HepG2 (cell line): Measurements from ENCODE around the gene KIN. TPM values are rescaled to one million over a fixed set of nuclear protein-coding genes. Genes with fewer than 3 reads are reported as not detected.
"Not testable (repeated sequence)": the region's sequence is repeated elsewhere in the genome, so short reads cannot be mapped to it uniquely, and the experiment has no call there.

ENCODE experiments used
- ATAC-seq: fragments of 200-7000 bp; cut with Tn5 transposase; 3 replicates; pipeline ENCODE4 v1.9.1; 2020; ENCODE audit warnings: mild to moderate bottlenecking, moderate library complexity
- BruUV-seq: library from RNA; stranded (reverse); fragments of 400-500 nt; replicated peaks from 2 replicates; lab custom pipeline; 2021; lab: Mats Ljungman, UMichigan
- CTCF ChIA-PET: fragments of 300-600 bp; formaldehyde crosslinking; extraction: SDS; loops from one replicate; lab custom pipeline; 2021; ENCODE audit warnings: low total read pairs, inconsistent platforms, low intra/inter-chr PET ratio; lab: Yijun Ruan, JAX
- POLR2A ChIA-PET: fragments of 350-600 bp; sonication (Branson Sonifier 250); formaldehyde crosslinking; loops from one replicate; lab custom pipeline; 2020; ENCODE audit warnings: antibody characterized with exemption, inconsistent platforms; lab: Yijun Ruan, JAX
- DNase-seq: peaks from one replicate; pipeline ENCODE4 v3.0.0-alpha.2; 2015; ENCODE audit warnings: low spot score
- FAIRE-seq: peaks from 3 replicates; lab custom pipeline; 2011; peaks lifted over from hg19 to GRCh38; lab: Jason Lieb, UNC
- H2AFZ ChIP-seq: one replicate; pipeline ENCODE4 v1.6.1; 2011; ENCODE audit warnings: low read length, inconsistent platforms
- H3K27ac ChIP-seq: fragments of 300-600 bp; 3 replicates; pipeline ENCODE4 v1.8.0; 2011; ENCODE audit warnings: mixed run types, mild to moderate bottlenecking, mixed read lengths, low read length, inconsistent platforms; ENCODE audit not compliant: insufficient read depth; ENCODE audit errors: extremely low read length
- H3K27me3 ChIP-seq, 2 experiments: fragments of 200-600 bp in 1 of 2; 2 replicates in 1 of 2; 3 replicates in 1 of 2; pipeline versions ENCODE4 v1.6.0 to v1.8.0; 2011; ENCODE audit warnings: low read length in 2 of 2, mild to moderate bottlenecking in 2 of 2, moderate library complexity in 2 of 2, inconsistent platforms in 1 of 2; ENCODE audit not compliant: insufficient read depth in 2 of 2, control insufficient read depth in 1 of 2
- H3K36me3 ChIP-seq, 2 experiments: fragments of 200-600 bp in 1 of 2; replicated peaks in 1 of 2; 2 replicates in 1 of 2; 3 replicates in 1 of 2; pipeline versions ENCODE4 v1.5.1 to v1.8.0; 2011; ENCODE audit warnings: low read length in 2 of 2, inconsistent platforms in 1 of 2; ENCODE audit not compliant: insufficient read depth in 2 of 2, control insufficient read depth in 1 of 2
- H3K4me1 ChIP-seq: 2 replicates; pipeline ENCODE4 v1.5.1; 2012; ENCODE audit warnings: low read length, inconsistent platforms; ENCODE audit not compliant: insufficient read depth
- H3K4me2 ChIP-seq: 2 replicates; pipeline ENCODE4 v1.6.0; 2011; ENCODE audit warnings: low read depth, low read length, inconsistent platforms
- H3K4me3 ChIP-seq, 3 experiments: fragments of 200-600 bp in 1 of 3; sonication (generic), shearing (Covaris generic) in 1 of 3; replicated peaks in 1 of 3; 2 replicates each; pipeline ENCODE4 v1.5.1; 2011 to 2016; ENCODE audit warnings: low read length in 3 of 3, inconsistent platforms in 2 of 3, low read depth in 2 of 3, mild to moderate bottlenecking in 2 of 3, control low read depth in 1 of 3, mixed read lengths in 1 of 3; ENCODE audit not compliant: insufficient read depth in 1 of 3
- H3K79me2 ChIP-seq: one replicate; pipeline ENCODE4 v1.6.1; 2011; ENCODE audit warnings: low read length, inconsistent platforms; ENCODE audit not compliant: insufficient read depth
- H3K9ac ChIP-seq: 2 replicates; pipeline ENCODE4 v1.6.0; 2011; ENCODE audit warnings: mild to moderate bottlenecking, low read depth, low read length, inconsistent platforms; ENCODE audit not compliant: insufficient read depth
- H3K9me3 ChIP-seq: 2 replicates; pipeline ENCODE4 v1.5.1; 2012; ENCODE audit warnings: mild to moderate bottlenecking, low read length
- H4K20me1 ChIP-seq: 2 replicates; pipeline ENCODE4 v1.6.0; 2011; ENCODE audit warnings: inconsistent platforms, mild to moderate bottlenecking, low read length, moderate library complexity; ENCODE audit not compliant: insufficient read depth
- CAMTA2 ChIP-seq: sonication (generic); formaldehyde crosslinking; IDR thresholded peaks from 2 replicates; pipeline ENCODE4 v1.4.0; 2020; ENCODE audit warnings: mild to moderate bottlenecking, missing genetic modification reagents, borderline replicate concordance
- GATAD2A ChIP-seq: IDR thresholded peaks from 2 replicates; pipeline ENCODE4 v1.6.1; 2016
- GMEB1 ChIP-seq: sonication (generic); formaldehyde crosslinking; IDR thresholded peaks from 2 replicates; pipeline ENCODE4 v1.5.1; 2020; ENCODE audit warnings: missing genetic modification reagents, mild to moderate bottlenecking, borderline replicate concordance
- ONECUT2 ChIP-seq: sonication (generic); formaldehyde crosslinking; IDR thresholded peaks from 2 replicates; pipeline ENCODE4 v1.4.0; 2020; ENCODE audit warnings: missing genetic modification reagents
- PBX2 ChIP-seq: IDR thresholded peaks from 2 replicates; pipeline ENCODE4 v1.6.1; 2016; ENCODE audit warnings: control low read depth
- RFX3 ChIP-seq: IDR thresholded peaks from 2 replicates; pipeline ENCODE4 v1.6.1; 2016; ENCODE audit warnings: missing biosample characterization, missing genetic modification reagents
- ZBTB44 ChIP-seq: sonication (generic); formaldehyde crosslinking; IDR thresholded peaks from 2 replicates; pipeline ENCODE4 v1.4.0; 2020; ENCODE audit warnings: missing genetic modification reagents
- ZNF205 ChIP-seq: IDR thresholded peaks from 2 replicates; pipeline ENCODE4 v1.6.1; 2018; ENCODE audit warnings: missing biosample characterization, missing genetic modification reagents
- ZNF550 ChIP-seq: sonication (generic); formaldehyde crosslinking; IDR thresholded peaks from 2 replicates; pipeline ENCODE4 v1.4.0; 2020; ENCODE audit warnings: mild to moderate bottlenecking, missing genetic modification reagents, borderline replicate concordance
- ZNF564 ChIP-seq: sonication (generic); formaldehyde crosslinking; IDR thresholded peaks from 2 replicates; pipeline ENCODE4 v1.8.1; 2023; ENCODE audit warnings: mild to moderate bottlenecking, missing genetic modification reagents
- WGBS: methylation state at CpG from one replicate; pipeline ENCODE4 v1.1.6; 2017; ENCODE audit warnings: low lambda C conversion rate; 5-methylcytosine and 5-hydroxymethylcytosine counted together
- in situ Hi-C: cut with HindIII; loops from 2 replicates; pipeline ENCODE4 v1.10.0; 2017; ENCODE audit warnings: low pct_unique_long_range_greater_than_20kb; ENCODE audit not compliant: extremely low pct_ligation_motif_present
- intact Hi-C: fragments of 100-400 bp; cut with micrococcal nuclease; formaldehyde crosslinking; loops from one replicate; pipeline ENCODE4 v1.10.0; 2022; ENCODE audit not compliant: unreplicated experiment
- polyA plus RNA-seq, 8 experiments: library from polyadenylated mRNA; depleted of rRNA in 3 of 8; stranded (reverse) in 7 of 8; unstranded in 1 of 8; fragments of >200 nt; fragmentation: Illumina TruSeq in 4 of 8; extraction: Trizol in 4 of 8; gene quantifications; 2 replicates each; pipeline versions ENCODE4 v1.2.1 to v1.2.3, GENCODE V29; 2011 to 2016; ENCODE audit warnings: low read depth in 4 of 8, missing spikeins in 1 of 8, mixed read lengths in 1 of 8; ENCODE audit not compliant: insufficient read depth in 1 of 8
- total RNA-seq, 5 experiments: library from RNA; depleted of rRNA; stranded (reverse); fragments of >200 nt; fragmentation: Illumina TruSeq; extraction: Trizol; gene quantifications; 2 replicates each; pipeline ENCODE4 v1.2.3, GENCODE V29; 2016; ENCODE audit warnings: low read depth in 1 of 5

The KIN gene
- total and polyA plus RNA-seq, 2 of the 13 experiments (the other 11 are each of a cell fraction or from before 2014, with no cell fraction given), result 4.9 to 23.2 TPM

GRCh38 chr10:7786430-7786829, 1.4 kb downstream of the KIN start:
- Histone ChIP-seq H3K9me3 (no peaks in the 10 kb centered on the region), H2AFZ (no peak overlapping the region), H3K4me3 (peak overlapping the region; percentile 72 to 99 (median 96); a peak in 5 of 6 replicates), H3K27me3 (no peaks in the 10 kb centered on the region; a peak in 1 of 5 replicates), H3K4me2 (peak overlapping the region; percentile 75), H3K4me1 (peaks cover 45% of the 10 kb centered on the region), H4K20me1 (peaks cover 35% of the 10 kb centered on the region), H3K36me3 (peaks cover 1 to 6% of the 10 kb centered on the region in 2 experiments; a peak in 3 of 5 replicates), H3K9ac (peak overlapping the region; percentile 97; the same call in 1 of the 2 replicates), H3K27ac (no peak overlapping the region), H3K79me2 (peaks cover 91% of the 10 kb centered on the region)
- intact Hi-C loops (loop anchor here (10.0 kb wide), 1 partner anchor 1518 kb away; no protein-coding TSS in a partner anchor), in situ Hi-C loops (no loop called here)
- WGBS, result 76% methylated on average over 3 of the region's 3 CpGs
- no peak for TF ChIP-seq GATAD2A (CRISPR knock-in tag)
- TF ChIP-seq PBX2, result no peak
- no peak for TF ChIP-seq RFX3 (CRISPR knock-in tag)
- TF ChIP-seq GMEB1, result no peak
- no peak for TF ChIP-seq CAMTA2 (CRISPR knock-in tag)
- no peak for TF ChIP-seq ZBTB44 (CRISPR knock-in tag)
- TF ChIP-seq ONECUT2 (CRISPR knock-in tag), result no peak
- no peak for TF ChIP-seq ZNF205
- TF ChIP-seq ZNF564, result no peak
- no peak for TF ChIP-seq ZNF550 (CRISPR knock-in tag)
- no TSS peak for BruUV-seq
- no peak for FAIRE-seq
- CTCF ChIA-PET, result no interaction called here
- POLR2A ChIA-PET, result no interaction called here
- ATAC-seq, result no peak
- no peak for DNase-seq

- DNase-seq, H3K9ac ChIP-seq, BruUV-seq, ATAC-seq, CTCF ChIA-PET, H3K27ac ChIP-seq, FAIRE-seq, H3K4me2 ChIP-seq, H2AFZ ChIP-seq, H3K9me3 ChIP-seq, H3K27me3 ChIP-seq, H3K4me3 ChIP-seq, POLR2A ChIA-PET, in situ Hi-C loops, H4K20me1 ChIP-seq: not testable (repeated sequence)
- Histone ChIP-seq H3K36me3 (peaks cover 12 to 46% of the 10 kb centered on the region in 2 experiments), H3K79me2 (peaks cover 51% of the 10 kb centered on the region), H3K4me1 (peaks cover 22% of the 10 kb centered on the region)
- 98% methylated on average over 6 of the region's 6 CpGs for WGBS
- intact Hi-C loops, result loop anchor here (10.0 kb wide), 1 partner anchor 1523 kb away; no protein-coding TSS in a partner anchor
These were observed 5.6 kb downstream of the KIN start for GRCh38 chr10:7782194-7782593.
